ENCODE data around the gene PTPRE.
"Not testable (repeated sequence)": the region's sequence is repeated elsewhere in the genome, so short reads cannot be mapped to it uniquely, and the experiment has no call there.

PTPRE gene

DNA sequence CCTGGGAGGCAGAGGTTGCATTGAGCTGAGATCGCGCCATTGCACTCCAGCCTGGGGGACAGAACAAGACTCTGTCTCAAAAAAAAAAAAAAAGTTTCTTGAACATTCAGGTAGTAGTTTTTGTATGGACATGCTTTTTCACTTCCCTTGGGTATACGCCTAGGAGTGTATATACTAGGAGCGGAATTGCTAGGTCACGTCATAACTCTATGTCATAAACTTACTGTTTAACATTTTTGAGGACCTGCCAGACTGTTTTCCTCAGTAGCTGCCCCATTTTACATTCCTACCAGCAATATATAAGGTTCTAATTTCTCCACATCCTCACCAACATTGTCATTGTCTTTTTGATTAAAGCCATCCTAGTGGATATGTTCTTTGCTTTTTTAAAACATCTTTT is 167.7 kb downstream of the PTPRE start:
- DNase-seq (ENCODE audit: low spot score): no peak

- DNase-seq (ENCODE audit: low spot score): no peak
Measured at GRCh38 chr10:128077155-128077875, 170.4 kb downstream of the PTPRE start.

GRCh38 chr10:128078136-128078969 is 171.4 kb downstream of the PTPRE start:
- peak; percentile 14 for DNase-seq (ENCODE audit: low spot score)

- no peak for DNase-seq (ENCODE audit: low spot score)
Measured at GRCh38 chr10:128080231-128080630, 173.3 kb downstream of the PTPRE start.

DNA sequence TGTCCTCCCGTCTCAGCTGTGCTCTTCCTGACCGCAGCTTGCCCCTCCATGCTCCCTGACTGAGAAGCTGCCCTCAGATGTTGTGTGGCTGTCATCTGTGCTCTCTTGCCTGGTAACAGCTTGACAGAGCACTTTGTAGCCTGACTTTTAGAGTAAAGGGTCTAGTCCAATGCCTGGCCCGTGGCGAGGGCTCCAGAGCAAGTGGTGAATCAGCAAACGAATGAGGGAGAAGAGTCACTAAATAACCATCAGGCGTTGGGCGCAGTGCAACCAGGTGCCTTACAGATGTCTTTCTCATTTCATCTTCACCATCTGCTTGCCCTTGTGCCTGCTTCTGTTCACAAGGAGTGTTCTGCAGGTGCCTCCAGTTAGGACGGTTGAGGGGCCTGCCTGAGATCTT is 173.7 kb downstream of the PTPRE start:
- no peak for DNase-seq (ENCODE audit: low spot score)

- no peak for DNase-seq (ENCODE audit: low spot score)
Measured at GRCh38 chr10:128081222-128081621, 174.3 kb downstream of the PTPRE start.

DNA sequence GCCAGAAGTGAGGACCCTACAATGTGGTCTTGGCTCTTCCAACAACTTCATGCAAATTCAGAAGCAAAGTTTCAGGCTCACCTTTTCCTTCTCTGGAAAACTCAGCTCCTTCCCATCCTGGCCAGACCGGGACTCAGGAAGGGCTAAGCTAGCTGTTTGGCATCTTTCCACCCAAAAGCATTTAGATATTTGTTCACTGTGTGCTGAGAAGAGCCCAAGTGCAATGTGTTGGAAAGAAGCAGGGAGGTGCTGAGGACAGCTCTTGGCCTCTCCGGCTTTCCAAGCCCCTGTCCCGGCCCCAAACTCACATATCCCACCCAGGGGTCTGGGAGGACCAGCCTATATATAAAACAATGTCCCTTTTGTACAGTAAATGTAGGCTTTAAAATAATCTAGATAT is 174.8 kb downstream of the PTPRE start:
- DNase-seq (ENCODE audit: low spot score): no peak

- no peak for DNase-seq (ENCODE audit: low spot score)
Measured at GRCh38 chr10:128083191-128083895, 176.4 kb downstream of the PTPRE start.

DNA sequence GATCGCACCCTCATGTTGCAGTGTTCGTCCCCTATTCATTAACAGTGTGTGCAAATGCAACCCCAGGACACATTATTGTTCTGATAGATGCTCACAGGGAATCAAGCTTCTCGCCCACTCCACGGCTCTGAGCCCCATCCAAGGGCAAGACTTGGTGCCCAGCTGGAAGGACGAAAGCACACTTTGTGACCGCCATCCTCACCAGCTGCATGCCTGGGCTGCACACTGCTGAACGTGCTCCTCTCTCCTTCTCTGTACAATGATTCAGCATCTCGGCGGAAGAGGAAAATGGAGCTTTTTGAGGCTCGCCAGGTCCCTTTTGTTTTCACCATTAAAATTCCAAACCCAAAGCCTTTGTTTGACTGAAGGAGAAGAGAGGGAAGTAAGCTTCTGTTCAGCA is 177.5 kb downstream of the PTPRE start:
- DNase-seq (ENCODE audit: low spot score): no peak

DNA sequence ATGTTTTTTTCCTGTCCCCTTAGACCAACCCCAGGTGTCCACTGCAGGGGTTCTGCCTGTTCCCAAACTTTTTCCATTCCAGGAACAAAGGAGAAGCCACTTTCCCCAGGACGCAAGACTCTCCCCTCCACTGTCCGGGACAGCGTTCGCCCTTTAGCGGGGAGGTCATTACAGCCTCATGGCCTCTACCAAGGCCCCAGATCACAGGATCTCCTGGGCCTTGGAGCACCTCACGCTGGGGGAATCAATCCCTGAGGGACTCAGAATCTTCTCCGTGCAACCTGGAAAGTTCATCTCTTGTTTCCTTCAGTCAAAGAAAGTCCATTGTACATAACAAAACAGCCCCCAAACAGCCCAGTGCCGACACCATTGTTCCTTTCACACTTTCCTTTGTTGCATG is 178.1 kb downstream of the PTPRE start:
- DNase-seq (ENCODE audit: low spot score): no peak

GRCh38 chr10:128086003-128086863 is 179.3 kb downstream of the PTPRE start:
- no peak for DNase-seq (ENCODE audit: low spot score)

- DNase-seq (ENCODE audit: low spot score): no peak
Measured at GRCh38 chr10:128087146-128087883, 180.4 kb downstream of the PTPRE start.

GRCh38 chr10:128087884-128088709 is 181.2 kb downstream of the PTPRE start:
- no peak for DNase-seq (ENCODE audit: low spot score)

DNA sequence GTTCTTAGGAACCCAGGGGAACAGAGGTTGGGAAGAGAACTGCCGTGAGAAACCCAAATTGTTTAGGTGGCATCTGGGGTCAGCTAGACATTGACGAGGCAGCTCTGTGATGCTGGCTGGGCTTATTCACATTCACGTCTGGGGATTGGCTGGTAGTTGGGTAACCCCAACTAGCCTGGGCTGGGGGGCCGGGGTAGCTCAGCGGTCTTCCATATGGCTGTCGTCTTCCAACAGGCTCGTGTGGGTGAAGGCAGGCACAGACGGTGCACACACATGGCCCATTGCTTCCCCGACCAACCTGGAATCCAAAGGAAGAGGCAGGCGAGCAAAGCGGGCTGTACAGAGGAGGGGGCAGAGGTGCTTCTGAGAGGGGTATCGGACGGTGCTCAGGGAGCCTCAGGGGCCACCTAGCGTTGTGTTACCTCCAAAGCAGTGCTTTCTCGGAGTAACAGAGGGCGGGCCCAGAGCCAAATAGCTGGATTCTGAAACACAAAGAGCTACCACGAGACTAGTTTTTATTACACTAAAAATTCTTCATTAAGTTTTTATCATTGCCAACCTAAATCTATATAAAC is 184.8 kb downstream of the PTPRE start:
- no peak for DNase-seq (ENCODE audit: low spot score)

- no peak for DNase-seq (ENCODE audit: low spot score)
Measured at GRCh38 chr10:128092454-128092853, 185.6 kb downstream of the PTPRE start.

GRCh38 chr10:128094596-128094995 is 187.7 kb downstream of the PTPRE start:
- DNase-seq (ENCODE audit: low spot score): not testable (repeated sequence)

DNA sequence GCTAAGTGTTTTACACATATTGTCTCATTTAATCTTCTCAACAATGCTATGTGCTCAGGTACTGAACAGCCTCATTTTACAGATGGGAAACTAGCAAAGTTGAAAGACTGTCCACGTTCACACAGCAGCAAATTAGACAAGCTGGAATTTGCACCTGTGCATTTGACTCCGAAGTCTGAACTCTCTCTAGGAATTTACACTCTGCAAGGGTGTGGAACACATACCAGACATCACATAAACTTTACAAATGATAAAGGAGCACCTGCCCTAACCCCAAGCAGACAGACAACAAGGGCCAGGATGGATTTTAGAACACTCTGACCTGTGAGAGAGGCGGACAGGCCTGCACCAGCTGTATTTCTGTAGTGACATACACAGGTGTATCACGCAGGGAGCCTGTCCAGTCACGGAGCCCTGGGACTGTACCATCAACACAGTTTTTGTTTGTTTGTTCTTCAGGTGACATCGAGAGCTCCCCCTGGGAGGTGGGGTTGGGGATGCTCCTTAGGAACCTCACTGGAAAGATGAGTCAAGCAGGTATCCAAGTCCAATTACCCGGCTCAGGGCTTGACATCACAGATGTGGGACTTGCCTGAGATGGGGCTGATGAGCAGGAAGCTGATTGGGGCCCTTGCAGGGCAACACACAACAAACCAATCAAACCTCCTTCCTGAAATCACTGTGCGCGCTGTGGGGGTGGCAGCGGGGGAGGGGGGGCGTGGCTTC is 188.3 kb downstream of the PTPRE start:
- DNase-seq (ENCODE audit: low spot score): no peak

GRCh38 chr10:128095753-128096469 is 189.0 kb downstream of the PTPRE start:
- no peak for DNase-seq (ENCODE audit: low spot score)

Data from LoVo (cell line).